ENCODE measurements around the gene LARP6.

LARP6 gene

DNA sequence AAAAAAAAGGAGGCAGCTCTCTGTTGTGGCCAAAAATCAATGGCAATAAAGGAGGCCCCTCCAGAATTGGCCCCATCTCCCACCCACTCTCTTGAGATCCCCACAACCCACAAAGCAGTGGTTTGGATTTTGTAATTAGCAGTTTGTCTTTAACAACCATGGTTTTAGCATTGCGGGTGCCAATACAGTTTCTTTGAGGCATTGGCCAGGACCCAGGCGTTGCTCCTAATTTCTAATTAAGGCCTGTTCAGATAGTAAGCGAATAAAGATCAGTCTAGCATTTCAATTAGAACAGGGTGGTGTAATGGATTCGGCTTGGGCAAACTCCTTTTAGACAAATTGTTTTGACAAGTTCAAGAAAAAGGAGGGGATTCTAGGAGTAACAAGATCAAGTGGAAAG, 67.0 kb downstream of the LARP6 start:
- TF ChIP-seq, protein P1, sequence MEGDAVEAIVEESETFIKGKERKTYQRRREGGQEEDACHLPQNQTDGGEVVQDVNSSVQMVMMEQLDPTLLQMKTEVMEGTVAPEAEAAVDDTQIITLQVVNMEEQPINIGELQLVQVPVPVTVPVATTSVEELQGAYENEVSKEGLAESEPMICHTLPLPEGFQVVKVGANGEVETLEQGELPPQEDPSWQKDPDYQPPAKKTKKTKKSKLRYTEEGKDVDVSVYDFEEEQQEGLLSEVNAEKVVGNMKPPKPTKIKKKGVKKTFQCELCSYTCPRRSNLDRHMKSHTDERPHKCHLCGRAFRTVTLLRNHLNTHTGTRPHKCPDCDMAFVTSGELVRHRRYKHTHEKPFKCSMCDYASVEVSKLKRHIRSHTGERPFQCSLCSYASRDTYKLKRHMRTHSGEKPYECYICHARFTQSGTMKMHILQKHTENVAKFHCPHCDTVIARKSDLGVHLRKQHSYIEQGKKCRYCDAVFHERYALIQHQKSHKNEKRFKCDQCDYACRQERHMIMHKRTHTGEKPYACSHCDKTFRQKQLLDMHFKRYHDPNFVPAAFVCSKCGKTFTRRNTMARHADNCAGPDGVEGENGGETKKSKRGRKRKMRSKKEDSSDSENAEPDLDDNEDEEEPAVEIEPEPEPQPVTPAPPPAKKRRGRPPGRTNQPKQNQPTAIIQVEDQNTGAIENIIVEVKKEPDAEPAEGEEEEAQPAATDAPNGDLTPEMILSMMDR (IDR thresholded peaks at IDR 0.05; ENCODE audit: control insufficient read depth, insufficient read depth, low read depth, low read length, missing control alignments): no peak
- DNase-seq (ENCODE audit: low read depth): no peak
- H3K4me3 ChIP-seq (ENCODE audit: control insufficient read depth, low read depth, low read length): no peak overlapping the region

DNA sequence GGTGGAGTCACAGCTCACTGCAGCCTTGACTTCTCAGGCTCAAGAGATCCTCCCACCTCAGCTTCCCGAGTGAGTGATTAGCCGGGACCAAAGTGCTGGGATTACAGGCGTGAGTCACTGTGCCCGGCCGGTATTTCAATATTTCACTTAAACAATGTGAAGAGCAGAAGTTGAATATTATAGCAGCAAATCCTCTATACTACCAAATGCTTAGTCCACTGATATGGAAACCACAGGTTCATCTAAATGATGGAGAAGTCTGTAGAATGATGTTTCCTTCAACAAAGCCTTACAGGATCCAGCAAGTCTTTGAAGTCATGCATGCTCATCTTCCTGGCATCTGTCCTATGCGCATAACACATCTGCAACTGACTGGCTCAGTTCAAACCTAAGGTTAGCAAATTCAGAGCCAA, 70.3 kb downstream of the LARP6 start:
- TF ChIP-seq, protein P1 (IDR thresholded peaks at IDR 0.05; ENCODE audit: control insufficient read depth, insufficient read depth, low read depth, low read length, missing control alignments): no peak
- DNase-seq (ENCODE audit: low read depth): no peak
- no peak overlapping the region for H3K4me3 ChIP-seq (ENCODE audit: control insufficient read depth, low read depth, low read length)

DNA sequence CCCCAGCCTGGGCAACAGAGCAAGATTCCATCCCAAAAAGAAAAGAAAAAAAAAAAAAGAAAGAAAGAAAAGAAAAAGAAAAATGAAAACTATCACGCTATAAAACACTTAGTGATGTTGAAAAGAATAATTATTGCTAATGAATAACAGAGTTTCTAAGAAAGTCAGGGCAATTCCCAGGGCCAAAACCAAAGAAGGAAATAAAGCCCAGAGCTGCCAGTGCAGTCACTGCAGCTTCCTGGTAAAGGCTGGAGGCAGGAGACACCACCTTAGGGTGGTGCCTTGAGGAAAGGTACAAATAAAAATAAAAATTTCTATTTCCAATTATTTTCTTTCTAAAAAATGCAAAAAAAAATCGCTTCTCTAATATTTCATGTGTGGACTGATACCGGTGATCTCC, 70.9 kb downstream of the LARP6 start:
- DNase-seq (ENCODE audit: low read depth): no peak
- TF ChIP-seq, protein P1 (IDR thresholded peaks at IDR 0.05; ENCODE audit: control insufficient read depth, insufficient read depth, low read depth, low read length, missing control alignments): no peak
- H3K4me3 ChIP-seq (ENCODE audit: control insufficient read depth, low read depth, low read length): no peak overlapping the region

DNA sequence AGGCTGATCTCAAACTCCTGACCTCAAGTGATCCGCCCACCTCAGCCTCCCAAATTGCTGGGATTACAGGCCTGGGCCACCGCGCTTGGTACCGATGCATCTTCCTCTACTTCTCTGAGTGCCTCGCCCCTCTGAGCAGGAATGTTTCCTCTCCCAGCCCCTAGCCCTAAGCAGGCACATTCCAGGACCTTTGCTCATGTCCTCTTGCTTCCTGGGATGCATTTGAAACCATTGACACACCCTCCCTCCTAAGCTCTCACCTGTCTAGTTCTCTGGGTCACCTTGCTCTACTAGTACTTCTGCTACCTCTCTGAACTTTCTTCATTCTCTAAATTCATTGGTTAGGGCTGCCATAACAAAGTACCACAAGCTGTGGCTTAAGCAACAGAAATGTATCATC, 72.7 kb downstream of the LARP6 start:
- DNase-seq (ENCODE audit: low read depth): no peak
- H3K4me3 ChIP-seq (ENCODE audit: control insufficient read depth, low read depth, low read length): no peak overlapping the region
- TF ChIP-seq, protein P1 (IDR thresholded peaks at IDR 0.05; ENCODE audit: control insufficient read depth, insufficient read depth, low read depth, low read length, missing control alignments): no peak

Data from AG09309 (cell line).